ENCODE results near the gene C2orf78. TPM values are rescaled to one million over a fixed set of nuclear protein-coding genes. Genes with fewer than 3 reads are reported as not detected.

Gene C2orf78
- total and polyA plus RNA-seq, 9 of the 15 experiments (the other 6 are each of a cell fraction or from before 2014, with no cell fraction given) = 0.04 to 0.28 (median 0.20) TPM

DNA sequence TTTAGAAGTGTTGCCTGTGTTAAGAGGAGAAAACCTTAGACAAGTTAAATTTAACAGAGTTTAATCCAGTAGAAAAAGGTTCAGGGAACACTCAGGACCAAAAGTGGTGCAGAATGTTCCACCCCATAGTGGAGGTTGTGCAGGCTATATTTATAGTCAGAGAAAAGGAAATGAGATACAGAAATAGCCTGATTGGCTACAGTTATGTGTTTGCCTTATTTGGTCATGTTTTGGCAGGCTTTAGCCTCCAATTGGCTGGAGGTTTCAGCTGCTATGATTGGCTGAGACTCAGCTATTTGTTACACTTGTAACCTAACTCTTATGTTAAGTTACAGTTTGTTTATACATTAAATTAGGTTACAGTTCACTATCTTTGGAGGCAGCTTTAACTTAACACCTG lies 48.9 kb downstream of the C2orf78 start (continued):
- TF ChIP-seq, protein P1, sequence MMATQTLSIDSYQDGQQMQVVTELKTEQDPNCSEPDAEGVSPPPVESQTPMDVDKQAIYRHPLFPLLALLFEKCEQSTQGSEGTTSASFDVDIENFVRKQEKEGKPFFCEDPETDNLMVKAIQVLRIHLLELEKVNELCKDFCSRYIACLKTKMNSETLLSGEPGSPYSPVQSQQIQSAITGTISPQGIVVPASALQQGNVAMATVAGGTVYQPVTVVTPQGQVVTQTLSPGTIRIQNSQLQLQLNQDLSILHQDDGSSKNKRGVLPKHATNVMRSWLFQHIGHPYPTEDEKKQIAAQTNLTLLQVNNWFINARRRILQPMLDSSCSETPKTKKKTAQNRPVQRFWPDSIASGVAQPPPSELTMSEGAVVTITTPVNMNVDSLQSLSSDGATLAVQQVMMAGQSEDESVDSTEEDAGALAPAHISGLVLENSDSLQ (IDR thresholded peaks at IDR 0.05) = no peak
- TF ChIP-seq BDP1 (IDR thresholded peaks at IDR 0.05; ENCODE audit: insufficient read depth, insufficient read length) = no peak
- peak; percentile 53 for TF ChIP-seq ZFP36 (IDR thresholded peaks at IDR 0.05; ENCODE audit: low read depth, low read length, partially characterized antibody)
- TF ChIP-seq, protein P2, sequence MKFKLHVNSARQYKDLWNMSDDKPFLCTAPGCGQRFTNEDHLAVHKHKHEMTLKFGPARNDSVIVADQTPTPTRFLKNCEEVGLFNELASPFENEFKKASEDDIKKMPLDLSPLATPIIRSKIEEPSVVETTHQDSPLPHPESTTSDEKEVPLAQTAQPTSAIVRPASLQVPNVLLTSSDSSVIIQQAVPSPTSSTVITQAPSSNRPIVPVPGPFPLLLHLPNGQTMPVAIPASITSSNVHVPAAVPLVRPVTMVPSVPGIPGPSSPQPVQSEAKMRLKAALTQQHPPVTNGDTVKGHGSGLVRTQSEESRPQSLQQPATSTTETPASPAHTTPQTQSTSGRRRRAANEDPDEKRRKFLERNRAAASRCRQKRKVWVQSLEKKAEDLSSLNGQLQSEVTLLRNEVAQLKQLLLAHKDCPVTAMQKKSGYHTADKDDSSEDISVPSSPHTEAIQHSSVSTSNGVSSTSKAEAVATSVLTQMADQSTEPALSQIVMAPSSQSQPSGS (CRISPR knock-in tag; IDR thresholded peaks at IDR 0.05) = no peak
- TF ChIP-seq MBD2 (IDR thresholded peaks at IDR 0.05; ENCODE audit: borderline replicate concordance, low read depth) = no peak
- TF ChIP-seq CXXC5 (CRISPR knock-in tag; IDR thresholded peaks at IDR 0.05) = no peak
- no peak for TF ChIP-seq ZNF311 (CRISPR knock-in tag; IDR thresholded peaks at IDR 0.05)
- TF ChIP-seq FOS (IDR thresholded peaks at IDR 0.05; ENCODE audit: extremely low read depth, insufficient read length) = peak; percentile 37
- TF ChIP-seq MIER1 (IDR thresholded peaks at IDR 0.05; ENCODE audit: low read depth) = no peak
- no peak for TF ChIP-seq TSC22D4 (tag; IDR thresholded peaks at IDR 0.05)
- peak; percentile 13 for TF ChIP-seq NFYB (IDR thresholded peaks at IDR 0.05; ENCODE audit: extremely low read depth, insufficient read length)
- TF ChIP-seq ARID1B (IDR thresholded peaks at IDR 0.05) = 0 out of 2 replicates have a peak, but pooled peaks have one; percentile 16
- TF ChIP-seq CBFA2T2 (conservative IDR thresholded peaks at IDR 0.05) = 0 out of 2 replicates have a peak, but pooled peaks have one; percentile 6
- peak; percentile 65 for TF ChIP-seq TBP (optimal IDR thresholded peaks at IDR 0.05; ENCODE audit: low read depth, low read length)
- TF ChIP-seq NR2C2 (CRISPR knock-in tag; IDR thresholded peaks at IDR 0.05) = no peak
- 0 out of 2 replicates have a peak, but pooled peaks have one; percentile 22 for TF ChIP-seq NR2C2 (tag; IDR thresholded peaks at IDR 0.05)
- no peak for TF ChIP-seq NELFE (IDR thresholded peaks at IDR 0.05; ENCODE audit: insufficient read depth, insufficient read length)
